ENCODE measurements around the gene CAMK2D. TPM values are rescaled to one million over a fixed set of nuclear protein-coding genes. Genes with fewer than 3 reads are reported as not detected.

Gene CAMK2D
- total RNA-seq, 2 experiments from 2014 or later = 29.9 to 32.9 TPM

DNA sequence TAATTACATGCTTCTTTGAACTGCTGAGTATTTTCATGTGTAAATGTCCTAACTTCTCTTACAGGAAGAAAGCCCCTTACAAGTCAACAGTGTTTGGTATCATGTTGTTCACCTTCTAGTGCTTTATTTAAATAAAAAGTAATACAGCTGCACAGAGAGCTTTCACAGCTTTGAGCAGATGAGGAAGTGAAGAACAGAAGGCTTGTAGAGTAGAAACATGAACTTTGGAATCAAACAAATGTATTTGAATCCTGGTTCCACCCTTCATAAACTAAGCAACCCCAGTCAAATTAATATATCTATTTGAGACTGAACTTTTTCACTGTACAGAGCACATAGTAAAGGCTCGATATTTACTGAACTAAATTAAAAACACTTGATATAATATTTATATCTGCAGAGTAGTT is 120.5 kb downstream of the CAMK2D start:
- H3K36me3 ChIP-seq (ENCODE audit: insufficient read depth, low read length) = no peaks in the 10 kb centered on the region
- intact Hi-C loops (cut with DNase I, micrococcal nuclease) = no loop called here
- no peak for DNase-seq
- no peaks in the 10 kb centered on the region for H3K9me3 ChIP-seq (ENCODE audit: control insufficient read depth in 1 of 2, insufficient read depth in 1 of 2, low read length in 2 of 2)
- H3K4me1 ChIP-seq (ENCODE audit: insufficient read depth, low read length) = peaks cover 21% of the 10 kb centered on the region
- no peaks in the 10 kb centered on the region for H3K27me3 ChIP-seq (ENCODE audit: control insufficient read depth in 1 of 2, insufficient read depth in 2 of 2, low read length in 2 of 2)
- peaks cover 9% of the 10 kb centered on the region for H3K36me3 Mint-ChIP-seq (ENCODE audit: low read depth)
- no peak overlapping the region for H3K4me3 ChIP-seq (ENCODE audit: low read length)
- H3K27ac Mint-ChIP-seq = peak overlapping the region; percentile 33
- TF ChIP-seq, protein P1, sequence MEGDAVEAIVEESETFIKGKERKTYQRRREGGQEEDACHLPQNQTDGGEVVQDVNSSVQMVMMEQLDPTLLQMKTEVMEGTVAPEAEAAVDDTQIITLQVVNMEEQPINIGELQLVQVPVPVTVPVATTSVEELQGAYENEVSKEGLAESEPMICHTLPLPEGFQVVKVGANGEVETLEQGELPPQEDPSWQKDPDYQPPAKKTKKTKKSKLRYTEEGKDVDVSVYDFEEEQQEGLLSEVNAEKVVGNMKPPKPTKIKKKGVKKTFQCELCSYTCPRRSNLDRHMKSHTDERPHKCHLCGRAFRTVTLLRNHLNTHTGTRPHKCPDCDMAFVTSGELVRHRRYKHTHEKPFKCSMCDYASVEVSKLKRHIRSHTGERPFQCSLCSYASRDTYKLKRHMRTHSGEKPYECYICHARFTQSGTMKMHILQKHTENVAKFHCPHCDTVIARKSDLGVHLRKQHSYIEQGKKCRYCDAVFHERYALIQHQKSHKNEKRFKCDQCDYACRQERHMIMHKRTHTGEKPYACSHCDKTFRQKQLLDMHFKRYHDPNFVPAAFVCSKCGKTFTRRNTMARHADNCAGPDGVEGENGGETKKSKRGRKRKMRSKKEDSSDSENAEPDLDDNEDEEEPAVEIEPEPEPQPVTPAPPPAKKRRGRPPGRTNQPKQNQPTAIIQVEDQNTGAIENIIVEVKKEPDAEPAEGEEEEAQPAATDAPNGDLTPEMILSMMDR (IDR thresholded peaks at IDR 0.05) = no peak
- no peak overlapping the region for H3K4me3 Mint-ChIP-seq
- no peak overlapping the region for H3K27ac ChIP-seq (ENCODE audit: low read depth in 1 of 2, low read length in 2 of 2)
- ChIA-PET POLR2A (no interaction called here), CTCF (no interaction called here)
- no peaks in the 10 kb centered on the region for H3K9me3 Mint-ChIP-seq
- peaks cover 73% of the 10 kb centered on the region for H3K4me1 Mint-ChIP-seq (ENCODE audit: low read depth)
- no peak for ATAC-seq (ENCODE audit: poor library complexity)
- H3K27me3 Mint-ChIP-seq = no peaks in the 10 kb centered on the region

DNA sequence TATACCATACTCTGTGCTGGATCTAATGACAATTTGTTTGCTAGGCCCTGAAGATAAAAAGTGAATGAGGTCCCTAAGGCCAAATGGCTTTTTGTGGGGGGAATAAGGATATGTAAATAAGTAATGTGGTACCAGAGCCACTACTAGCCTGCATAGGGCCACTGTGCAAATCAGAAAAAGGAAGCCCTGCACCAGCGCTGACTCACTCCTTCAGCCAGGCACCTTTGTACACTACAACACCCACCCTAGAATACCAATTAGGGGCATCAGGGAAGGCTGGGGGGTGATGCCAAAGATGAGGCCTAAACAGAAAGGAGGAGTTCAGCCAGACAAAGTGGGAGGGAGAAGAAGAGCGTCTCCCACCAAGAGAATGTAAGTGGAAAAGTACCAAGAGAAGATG is 122.2 kb downstream of the CAMK2D start:
- no peaks in the 10 kb centered on the region for H3K36me3 ChIP-seq (ENCODE audit: insufficient read depth, low read length)
- no peaks in the 10 kb centered on the region for H3K27me3 Mint-ChIP-seq
- H3K27ac ChIP-seq (ENCODE audit: low read depth in 1 of 2, low read length in 2 of 2) = no peak overlapping the region
- intact Hi-C loops (cut with DNase I, micrococcal nuclease) = loop anchor here (5.0 to 10.0 kb wide), 4 partner anchors 43 to 265 kb away; partner anchors contain the start of gene CAMK2D (in 1 of the 2)
- no peaks in the 10 kb centered on the region for H3K36me3 Mint-ChIP-seq (ENCODE audit: low read depth)
- DNase-seq = peak in 1 of 14 experiments; percentile 11
- peaks cover 22% of the 10 kb centered on the region for H3K4me1 ChIP-seq (ENCODE audit: insufficient read depth, low read length)
- TF ChIP-seq, protein P1 (IDR thresholded peaks at IDR 0.05) = no peak
- H3K9me3 ChIP-seq (ENCODE audit: control insufficient read depth in 1 of 2, insufficient read depth in 1 of 2, low read length in 2 of 2) = no peaks in the 10 kb centered on the region
- no peaks in the 10 kb centered on the region for H3K27me3 ChIP-seq (ENCODE audit: control insufficient read depth in 1 of 2, insufficient read depth in 2 of 2, low read length in 2 of 2)
- H3K4me3 ChIP-seq (ENCODE audit: low read length) = no peak overlapping the region
- H3K27ac Mint-ChIP-seq = peak overlapping the region; percentile 1
- ChIA-PET CTCF (no interaction called here), POLR2A (no interaction called here)
- H3K9me3 Mint-ChIP-seq = no peaks in the 10 kb centered on the region
- no peak overlapping the region for H3K4me3 Mint-ChIP-seq
- peaks cover 70% of the 10 kb centered on the region for H3K4me1 Mint-ChIP-seq (ENCODE audit: low read depth)
- ATAC-seq (ENCODE audit: poor library complexity) = no peak

DNA sequence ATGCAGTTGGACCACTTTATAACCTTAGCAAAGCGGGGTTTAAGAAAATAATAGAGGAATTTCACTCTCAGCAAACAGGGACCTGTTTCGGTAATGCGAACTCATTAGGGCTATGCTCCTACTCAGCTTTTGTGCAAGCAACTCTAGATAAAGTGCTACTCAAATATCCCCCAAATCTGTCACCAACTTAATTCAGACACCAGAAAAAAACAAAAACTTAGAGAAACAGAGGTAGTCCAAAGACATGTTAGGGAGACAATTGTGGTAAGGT is 123.0 kb downstream of the CAMK2D start:
- CTCF ChIA-PET = interaction anchor here (2.4 kb wide), 1 partner anchor 91 kb away, joined by 15 read pairs; no protein-coding TSS in a partner anchor
- no peak overlapping the region for H3K4me3 ChIP-seq (ENCODE audit: low read length)
- no peak for DNase-seq
- POLR2A ChIA-PET = no interaction called here
- ATAC-seq (ENCODE audit: poor library complexity) = no peak
- no peaks in the 10 kb centered on the region for H3K36me3 ChIP-seq (ENCODE audit: insufficient read depth, low read length)
- intact Hi-C loops (cut with DNase I, micrococcal nuclease) = loop anchor here (5.0 to 10.0 kb wide), 4 partner anchors 44 to 266 kb away; partner anchors contain the start of gene CAMK2D (in 1 of the 2)
- peaks cover 22% of the 10 kb centered on the region for H3K4me1 ChIP-seq (ENCODE audit: insufficient read depth, low read length)
- H3K27ac ChIP-seq (ENCODE audit: low read depth in 1 of 2, low read length in 2 of 2) = no peak overlapping the region
- Mint-ChIP-seq H3K36me3 (ENCODE audit: low read depth) (no peaks in the 10 kb centered on the region), H3K27me3 (no peaks in the 10 kb centered on the region), H3K27ac (peak overlapping the region; percentile 38), H3K4me1 (ENCODE audit: low read depth) (peaks cover 63% of the 10 kb centered on the region), H3K4me3 (no peak overlapping the region), H3K9me3 (no peaks in the 10 kb centered on the region)
- no peaks in the 10 kb centered on the region for H3K9me3 ChIP-seq (ENCODE audit: control insufficient read depth in 1 of 2, insufficient read depth in 1 of 2, low read length in 2 of 2)
- TF ChIP-seq, protein P1 (IDR thresholded peaks at IDR 0.05) = no peak
- H3K27me3 ChIP-seq (ENCODE audit: control insufficient read depth in 1 of 2, insufficient read depth in 2 of 2, low read length in 2 of 2) = no peaks in the 10 kb centered on the region

Data from CD4-positive, alpha-beta T cell (primary cell).